Endothelial cell (in vitro differentiated cells): ENCODE data around the gene SIKE1. TPM values are rescaled to one million over a fixed set of nuclear protein-coding genes. Genes with fewer than 3 reads are reported as not detected.
"Not testable (repeated sequence)": the region's sequence is repeated elsewhere in the genome, so short reads cannot be mapped to it uniquely, and the experiment has no call there.

Experiments
- DNase-seq: peaks from one replicate; pipeline ENCODE4 v3.0.0; 2021; ENCODE audit warnings: low spot score
- H3K27ac Mint-ChIP-seq: one replicate; pipeline ENCODE4 v1.8.0; 2021; ENCODE audit warnings: mixed read lengths, inconsistent platforms; ENCODE audit not compliant: unreplicated experiment
- H3K27me3 Mint-ChIP-seq: one replicate; pipeline ENCODE4 v1.8.0; 2021; ENCODE audit warnings: mild to moderate bottlenecking, moderate library complexity, mixed read lengths, inconsistent platforms; ENCODE audit not compliant: unreplicated experiment
- H3K36me3 Mint-ChIP-seq: one replicate; pipeline ENCODE4 v1.8.0; 2021; ENCODE audit warnings: mild to moderate bottlenecking, low read depth, mixed read lengths, inconsistent platforms; ENCODE audit not compliant: unreplicated experiment
- H3K4me1 Mint-ChIP-seq: one replicate; pipeline ENCODE4 v1.8.0; 2021; ENCODE audit warnings: mild to moderate bottlenecking, mixed read lengths, inconsistent platforms; ENCODE audit not compliant: unreplicated experiment
- H3K4me3 Mint-ChIP-seq: one replicate; pipeline ENCODE4 v1.8.0; 2021; ENCODE audit warnings: mild to moderate bottlenecking, mixed read lengths, inconsistent platforms; ENCODE audit not compliant: unreplicated experiment
- H3K9me3 Mint-ChIP-seq: one replicate; pipeline ENCODE4 v1.8.0; 2021; ENCODE audit warnings: mixed read lengths, inconsistent platforms; ENCODE audit not compliant: unreplicated experiment
- CTCF ChIP-seq: fragments of 200-600 bp; sonication (generic); IDR thresholded peaks from one replicate; pipeline ENCODE4 v1.5.0; 2021; ENCODE audit warnings: antibody characterized with exemption; ENCODE audit not compliant: unreplicated experiment
- total RNA-seq: library from RNA; stranded (reverse); fragmentation: NEBNext Ultra II Directional; extraction: Animal tissue kit (Norgen Biotek cat#: 25700); gene quantifications from one replicate; pipeline ENCODE4 v1.2.1, GENCODE V29; 2021; ENCODE audit not compliant: unreplicated experiment

SIKE1 gene
- total RNA-seq, 1 donor from 2014 or later: 49.1 TPM

DNA sequence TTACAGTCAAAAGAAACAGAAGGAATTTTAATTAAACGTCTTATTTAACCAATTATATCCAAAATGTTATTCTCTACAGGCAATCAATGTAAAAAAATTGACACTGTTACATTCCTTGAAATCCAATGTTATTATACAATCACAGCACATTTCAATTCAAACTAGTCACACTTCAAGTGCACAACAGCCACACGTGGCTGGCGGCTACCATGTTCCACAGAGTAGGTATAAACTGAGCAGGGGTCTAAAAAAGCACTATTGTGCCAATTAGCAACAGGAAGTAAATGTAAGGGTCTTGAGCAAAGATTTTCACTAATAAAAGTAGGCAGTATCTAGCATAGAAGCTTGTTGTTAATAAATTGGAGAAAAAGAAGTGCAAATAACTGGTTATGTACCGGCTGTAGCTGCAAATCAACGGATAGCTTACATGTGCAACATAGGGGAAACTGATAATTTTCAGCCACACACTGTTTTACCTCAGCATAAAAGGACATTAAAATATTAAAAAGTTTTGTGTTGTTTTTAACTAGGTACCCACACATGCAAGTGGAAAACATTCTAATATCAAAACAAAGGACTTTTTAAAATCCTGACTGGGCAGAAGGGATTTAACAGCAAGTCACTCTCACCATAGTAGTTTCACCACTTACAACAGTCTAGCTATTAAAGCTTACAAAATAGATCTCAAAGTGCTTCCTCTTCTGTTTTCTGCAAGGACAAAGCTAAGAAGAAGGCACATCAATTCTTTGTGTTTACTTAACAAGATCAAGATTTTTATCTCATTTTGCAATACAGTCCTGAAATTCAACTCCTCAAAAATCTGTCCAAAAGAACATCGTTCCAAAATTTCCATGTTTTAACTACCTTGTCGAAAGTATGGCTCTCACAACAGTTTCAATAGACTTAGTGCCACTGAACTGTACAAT, 25.2 kb downstream of the SIKE1 start:
- TF ChIP-seq CTCF: no peak
- H3K27me3 Mint-ChIP-seq: peaks cover 9% of the 10 kb centered on the region
- peak overlapping the region; percentile 99 for H3K4me3 Mint-ChIP-seq
- H3K36me3 Mint-ChIP-seq: peaks cover 17% of the 10 kb centered on the region
- no peak for DNase-seq
- H3K27ac Mint-ChIP-seq: peak overlapping the region; percentile 75
- no peaks in the 10 kb centered on the region for H3K9me3 Mint-ChIP-seq
- H3K4me1 Mint-ChIP-seq: peaks cover 52% of the 10 kb centered on the region

DNA sequence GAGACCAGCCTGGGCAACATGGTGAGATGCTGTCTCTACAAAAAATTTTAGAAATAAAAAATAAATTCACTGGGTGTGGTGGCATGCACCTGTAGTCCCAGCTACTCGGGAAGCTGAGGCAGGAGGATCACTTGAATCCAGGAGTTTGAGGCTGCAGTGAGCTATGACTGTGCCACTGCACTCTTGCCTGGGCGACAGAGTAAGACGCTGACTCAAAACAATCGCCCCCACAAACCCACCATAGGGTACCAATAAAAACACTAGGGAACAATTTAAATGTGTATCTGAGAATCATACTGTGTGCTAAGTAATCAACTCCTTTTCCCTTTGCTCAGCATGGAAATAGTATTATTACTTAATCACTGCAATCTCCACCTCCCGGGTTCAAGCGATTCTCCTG, 26.8 kb downstream of the SIKE1 start:
- H3K36me3 Mint-ChIP-seq: peaks cover 24% of the 10 kb centered on the region
- H3K9me3 Mint-ChIP-seq, DNase-seq, H3K27ac Mint-ChIP-seq, H3K4me3 Mint-ChIP-seq: not testable (repeated sequence)
- peaks cover 52% of the 10 kb centered on the region for H3K4me1 Mint-ChIP-seq
- H3K27me3 Mint-ChIP-seq: peaks cover 10% of the 10 kb centered on the region

GRCh38 chr1:114753143-114753542, 27.3 kb downstream of the SIKE1 start:
- H3K27ac Mint-ChIP-seq: no peak overlapping the region
- DNase-seq: no peak
- peaks cover 48% of the 10 kb centered on the region for H3K4me1 Mint-ChIP-seq
- TF ChIP-seq CTCF: no peak
- peaks cover 8% of the 10 kb centered on the region for H3K27me3 Mint-ChIP-seq
- no peaks in the 10 kb centered on the region for H3K9me3 Mint-ChIP-seq
- H3K36me3 Mint-ChIP-seq: peaks cover 26% of the 10 kb centered on the region
- no peak overlapping the region for H3K4me3 Mint-ChIP-seq

GRCh38 chr1:114750780-114751179, 29.7 kb downstream of the SIKE1 start:
- H3K27ac Mint-ChIP-seq: no peak overlapping the region
- H3K27me3 Mint-ChIP-seq: peaks cover 1% of the 10 kb centered on the region
- peaks cover 34% of the 10 kb centered on the region for H3K4me1 Mint-ChIP-seq
- H3K36me3 Mint-ChIP-seq: peaks cover 14% of the 10 kb centered on the region
- no peak for DNase-seq
- TF ChIP-seq CTCF: no peak
- no peaks in the 10 kb centered on the region for H3K9me3 Mint-ChIP-seq
- H3K4me3 Mint-ChIP-seq: no peak overlapping the region

DNA sequence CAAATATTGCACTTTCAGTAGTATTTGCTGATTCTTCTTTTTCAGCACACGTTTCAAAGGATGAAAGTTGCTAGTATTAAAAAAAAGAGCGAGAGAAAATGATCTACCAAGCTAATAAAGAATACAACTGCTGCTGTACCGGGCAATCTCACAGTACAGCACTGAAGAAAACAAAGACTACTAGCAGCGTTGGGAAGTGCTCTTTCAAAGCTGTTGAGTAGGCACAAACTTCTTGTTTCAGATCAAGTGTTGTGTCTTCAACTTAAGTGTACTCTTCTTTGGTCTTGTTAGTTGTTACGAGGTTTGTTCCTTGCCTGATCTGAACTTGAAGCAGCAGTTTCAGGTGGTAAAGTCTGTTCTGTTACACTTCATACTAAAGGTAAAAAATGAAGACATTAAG, 30.6 kb downstream of the SIKE1 start:
- no peak overlapping the region for H3K27ac Mint-ChIP-seq
- TF ChIP-seq CTCF: no peak
- no peaks in the 10 kb centered on the region for H3K9me3 Mint-ChIP-seq
- H3K36me3 Mint-ChIP-seq: peaks cover 14% of the 10 kb centered on the region
- peaks cover 25% of the 10 kb centered on the region for H3K4me1 Mint-ChIP-seq
- no peak for DNase-seq
- H3K27me3 Mint-ChIP-seq: peaks cover 1% of the 10 kb centered on the region
- H3K4me3 Mint-ChIP-seq: no peak overlapping the region
